T-helper 2 cell treated with Interferon-gamma antibody and Interleukin-4, amounts not matched to agents 100 ng/mL and 5 ng/mL, for 36 hours (primary cell): Measurements from ENCODE around the gene KLHL8. TPM values are rescaled to one million over a fixed set of nuclear protein-coding genes. Genes with fewer than 3 reads are reported as not detected.
"Not testable (repeated sequence)": the region's sequence is repeated elsewhere in the genome, so short reads cannot be mapped to it uniquely, and the experiment has no call there.

Experiments used
- intact Hi-C: fragments of 100-400 bp; cut with micrococcal nuclease; formaldehyde crosslinking; loops from one replicate; pipeline ENCODE4 v1.15.1; 2023
- total RNA-seq: library from RNA; stranded (reverse); gene quantifications from 2 replicates; pipeline ENCODE4 v1.2.3, GENCODE V29; 2022

KLHL8 gene
- total RNA-seq, 1 donor from 2014 or later = 11.4 TPM

DNA sequence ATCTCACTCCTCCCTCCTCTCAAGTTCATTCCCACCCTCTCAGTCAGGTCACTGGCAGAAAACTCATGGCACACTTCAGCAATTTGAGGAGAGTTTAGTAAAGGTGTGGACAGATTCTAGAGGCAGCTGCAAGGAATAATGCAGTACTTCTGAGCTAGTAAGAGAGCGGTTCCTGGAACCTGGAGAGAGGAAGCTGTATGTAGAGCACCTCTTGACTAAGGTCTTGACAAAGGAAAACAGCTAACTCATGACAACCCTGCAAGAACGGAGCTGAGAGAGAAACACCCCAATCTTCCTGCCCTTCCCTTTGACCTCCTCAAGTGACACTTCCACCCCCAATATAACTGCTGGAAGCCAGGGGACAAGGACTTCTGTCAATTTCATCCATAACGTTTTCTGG is 9.6 kb upstream of the KLHL8 start:
- intact Hi-C loops = loop anchor here (10.0 kb wide), 2 partner anchors 235 to 735 kb away; no protein-coding TSS in a partner anchor

GRCh38 chr4:87228262-87228860 is 7.9 kb upstream of the KLHL8 start:
- intact Hi-C loops = no loop called here

DNA sequence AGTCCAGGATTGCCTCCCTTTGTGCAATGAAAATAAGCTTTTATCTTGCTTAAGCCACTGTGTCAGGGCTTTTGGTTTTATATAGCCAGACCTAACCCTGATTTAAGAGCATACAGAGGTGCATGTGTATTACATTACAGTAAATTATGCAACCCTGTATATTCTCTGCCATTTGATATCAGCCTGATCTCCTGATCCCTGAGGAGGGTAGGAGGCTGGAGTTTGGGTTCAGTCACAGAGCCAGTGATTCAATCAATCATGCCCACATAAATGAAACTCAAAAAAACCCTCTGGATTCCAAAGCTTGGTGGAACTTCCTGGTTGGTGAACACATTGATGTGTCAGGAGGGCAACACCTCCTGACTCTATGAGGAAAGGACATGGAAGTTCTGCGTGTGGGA is 7.3 kb upstream of the KLHL8 start:
- intact Hi-C loops = no loop called here

DNA sequence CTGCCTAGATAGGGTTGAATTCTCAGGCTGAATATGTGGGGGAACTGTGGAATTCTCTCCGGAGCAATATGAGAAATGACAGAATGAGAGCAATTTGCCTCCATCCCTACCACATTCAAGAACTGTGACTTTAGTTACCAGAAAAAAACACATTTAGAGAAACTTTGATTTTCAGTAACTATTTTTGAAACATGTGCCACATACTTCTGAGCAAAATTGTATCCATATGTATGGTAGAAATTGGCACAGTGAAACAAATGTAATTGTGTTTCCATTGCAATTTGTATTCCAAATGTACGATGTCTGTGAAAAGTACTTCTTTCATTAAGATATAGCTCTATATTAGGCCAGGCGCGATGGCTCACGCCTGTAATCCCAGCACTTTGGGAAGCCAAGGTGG is 5.5 kb upstream of the KLHL8 start:
- intact Hi-C loops = no loop called here

- intact Hi-C loops = no loop called here
Measured at GRCh38 chr4:87224141-87224923, 3.9 kb upstream of the KLHL8 start.

GRCh38 chr4:87219632-87220093 is 755 bp downstream of the KLHL8 start:
- intact Hi-C loops = loop anchor here (1.0 kb wide), 7 partner anchors 16 to 789 kb away; partner anchors contain the start of genes AFF1, HSD17B11 and NUDT9

DNA sequence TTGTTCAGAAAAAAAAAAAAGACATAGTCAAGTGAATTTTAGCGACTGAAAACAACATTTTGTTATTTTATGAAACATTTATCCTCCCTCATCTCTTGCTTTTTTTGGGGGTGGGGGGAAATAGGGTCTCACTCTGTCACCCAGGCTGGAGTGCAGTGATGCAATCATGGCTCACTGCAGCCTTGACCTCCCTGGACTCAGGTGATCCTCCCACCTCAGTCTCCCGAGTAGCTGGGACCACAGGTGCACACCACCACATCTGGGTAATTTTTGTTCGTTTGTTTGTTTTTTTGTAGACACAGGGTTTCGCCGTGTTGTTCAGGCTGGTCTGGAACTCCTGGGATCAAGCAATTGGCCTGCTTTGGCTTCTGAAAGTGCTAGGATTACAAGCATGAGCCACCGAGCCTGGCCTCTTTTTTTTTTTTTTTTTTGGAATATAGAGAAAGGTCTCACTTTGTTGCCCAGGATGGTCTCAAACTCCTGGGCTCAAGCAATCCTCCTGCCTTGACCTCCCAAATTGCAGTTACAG is 3.1 kb downstream of the KLHL8 start:
- intact Hi-C loops = not testable (repeated sequence)

- intact Hi-C loops = no loop called here
Measured at GRCh38 chr4:87216469-87216868, 3.9 kb downstream of the KLHL8 start.

GRCh38 chr4:87213421-87214075 is 6.9 kb downstream of the KLHL8 start:
- intact Hi-C loops = no loop called here

- intact Hi-C loops = no loop called here
Measured at GRCh38 chr4:87211249-87211952, 9.0 kb downstream of the KLHL8 start.

- intact Hi-C loops = no loop called here
Measured at GRCh38 chr4:87209696-87210095, 10.7 kb downstream of the KLHL8 start.

GRCh38 chr4:87209182-87209581 is 11.2 kb downstream of the KLHL8 start:
- intact Hi-C loops = no loop called here

DNA sequence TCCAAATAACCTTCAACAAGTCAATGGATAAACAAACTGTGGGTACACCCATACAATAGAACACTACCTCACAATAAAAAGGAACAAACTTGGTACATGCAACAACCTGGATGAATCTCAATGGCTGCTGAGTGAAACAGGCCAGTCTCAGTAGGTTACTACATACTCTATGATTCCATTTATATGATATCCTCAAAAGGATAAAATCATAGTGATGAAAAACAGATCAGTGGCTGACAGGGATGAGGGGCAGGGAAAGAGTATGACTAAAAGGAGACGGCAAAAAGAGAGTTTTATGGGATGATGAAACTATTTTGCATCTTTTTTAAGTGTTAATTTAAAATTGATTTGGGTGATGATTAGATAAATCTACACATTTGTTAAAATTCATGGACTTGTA is 15.9 kb downstream of the KLHL8 start:
- intact Hi-C loops = no loop called here

- intact Hi-C loops = no loop called here
Measured at GRCh38 chr4:87196927-87197326, 23.5 kb downstream of the KLHL8 start.

DNA sequence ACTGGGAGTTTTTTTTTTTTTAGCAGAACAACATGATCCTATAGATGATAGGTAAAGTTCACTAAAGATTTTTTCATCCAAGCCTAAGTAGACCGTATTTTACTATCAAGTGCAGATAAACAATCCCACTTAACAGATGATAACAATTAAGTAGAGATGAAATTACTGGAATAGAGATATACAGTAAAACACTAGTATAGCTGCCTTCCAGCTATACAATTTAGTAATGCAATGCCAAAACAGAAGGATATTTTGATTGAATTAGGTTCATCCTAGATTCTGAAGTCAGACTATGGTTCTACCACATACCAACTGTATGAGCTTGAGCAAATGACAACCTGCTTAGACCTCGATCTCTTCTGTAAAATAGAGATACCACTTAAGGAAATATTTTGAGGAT is 24.3 kb downstream of the KLHL8 start:
- intact Hi-C loops = no loop called here

GRCh38 chr4:87193958-87194675 is 26.3 kb downstream of the KLHL8 start:
- intact Hi-C loops = no loop called here

DNA sequence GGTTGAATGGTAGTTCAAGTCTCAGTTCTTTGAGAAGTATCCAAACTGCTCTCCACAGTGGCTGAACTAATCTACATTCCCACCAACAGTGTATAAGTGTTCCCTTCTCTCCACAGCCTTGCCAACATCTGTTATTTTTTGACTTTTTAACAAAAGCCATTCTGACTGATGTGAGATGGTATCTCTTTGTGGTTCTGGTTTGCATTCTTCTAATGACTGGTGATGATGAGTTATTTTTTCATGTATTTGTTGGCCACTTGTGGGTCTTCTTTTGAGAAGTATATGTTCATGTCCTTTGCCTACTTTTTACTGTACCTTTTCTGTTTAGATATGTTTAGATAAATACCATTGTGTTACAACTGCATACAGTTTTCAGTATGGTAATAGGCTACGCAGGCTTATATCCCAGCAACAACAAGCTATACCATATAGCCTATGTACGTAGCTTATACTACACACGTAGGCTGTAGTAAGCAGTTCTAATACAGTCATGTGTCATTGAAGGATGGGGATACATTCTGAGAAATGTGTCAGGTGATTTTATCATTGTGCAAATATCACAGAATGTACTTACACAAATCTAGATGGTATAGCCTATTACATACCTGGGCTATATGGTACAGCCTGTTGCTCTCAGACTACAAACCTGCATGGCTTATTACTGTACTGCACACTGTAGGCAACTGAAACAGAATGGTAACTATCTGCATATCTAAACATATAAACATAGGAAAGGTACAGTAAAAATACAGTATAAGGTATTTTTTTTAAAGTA is 28.1 kb downstream of the KLHL8 start:
- intact Hi-C loops = no loop called here

GRCh38 chr4:87188932-87189331 is 31.5 kb downstream of the KLHL8 start:
- intact Hi-C loops = no loop called here

- intact Hi-C loops = no loop called here
Measured at GRCh38 chr4:87188048-87188447, 32.4 kb downstream of the KLHL8 start.
